Uterus (tissue), 4 donors: ENCODE results near the gene FXN. TPM values are rescaled to one million over a fixed set of nuclear protein-coding genes. Genes with fewer than 3 reads are reported as not detected.
A peak's percentile ranks its signal among the peaks of the same experiment; 100 is the strongest.

Experiments
- DNase-seq, 2 donors: peaks; one replicate each; pipeline ENCODE4 v3.0.0-alpha.2; 2019 to 2020
- H3K27ac ChIP-seq, 2 donors: fragments of 200-600 bp; sonication (generic); 1 replicate in 1 of 2; 2 replicates in 1 of 2; pipeline ENCODE4 v1.5.1; 2016 to 2018
- H3K27me3 ChIP-seq, 2 donors: fragments of 200-600 bp; sonication (generic); one replicate each; pipeline ENCODE4 v1.5.1; 2018 to 2019; ENCODE audit warnings: control low read depth in 1 of 2
- H3K36me3 ChIP-seq, 2 donors: fragments of 200-600 bp; sonication (generic); one replicate each; pipeline ENCODE4 v1.5.1; 2019; ENCODE audit warnings: control low read depth in 1 of 2
- H3K4me1 ChIP-seq, 2 donors: fragments of 200-600 bp; sonication (generic); one replicate each; pipeline ENCODE4 v1.5.1; 2018 to 2019; ENCODE audit warnings: control low read depth in 1 of 2
- H3K4me3 ChIP-seq, 2 donors: fragments of 200-600 bp; sonication (generic); 1 replicate in 1 of 2; 2 replicates in 1 of 2; pipeline ENCODE4 v1.5.1; 2018 to 2019; ENCODE audit warnings: mild to moderate bottlenecking in 1 of 2
- H3K9me3 ChIP-seq, 2 donors: fragments of 200-600 bp; sonication (generic); one replicate each; pipeline ENCODE4 v1.5.1; 2019; ENCODE audit warnings: control low read depth in 1 of 2
- POLR2A ChIP-seq, 2 donors: fragments of 450-650 bp; IDR thresholded peaks; one replicate each; pipeline ENCODE4 v1.6.1; 2016; ENCODE audit warnings: antibody characterized with exemption in 2 of 2, mild to moderate bottlenecking in 1 of 2, moderate library complexity in 1 of 2
- intact Hi-C: fragments of 100-400 bp; cut with DNase I; formaldehyde crosslinking; loops from one replicate; pipeline ENCODE4 v1.15.1; 2023; ENCODE audit warnings: low total_unique reads
- small RNA-seq: library from RNA; depleted of rRNA; stranded (forward); fragments of <200 nt; gene quantifications from one replicate; pipeline ENCODE3, GENCODE V24; 2016
- total RNA-seq, 4 donors: library from RNA; depleted of rRNA in 3 of 4; stranded (reverse); fragments of >200 nt in 3 of 4; gene quantifications; one replicate each; pipeline versions ENCODE4 v1.1.0 to v1.2.4, GENCODE V29; 2014 to 2023
- TF ChIP-seq, protein P1 (sequence below), 4 experiments: fragments of 200-600 bp in 2 of 4; fragments of 450-650 bp in 2 of 4; sonication (generic) in 2 of 4; IDR thresholded peaks; one replicate each; pipeline ENCODE4 v1.5.1; 2016 to 2019; ENCODE audit warnings: antibody characterized with exemption in 4 of 4, mild to moderate bottlenecking in 2 of 4, moderate library complexity in 1 of 4
- donor health status: DM: yes; HTN: yes; CAD: no.

The FXN gene
- total RNA-seq, 4 donors from 2014 or later = 5.9 to 20.3 (median 18.5) TPM

DNA sequence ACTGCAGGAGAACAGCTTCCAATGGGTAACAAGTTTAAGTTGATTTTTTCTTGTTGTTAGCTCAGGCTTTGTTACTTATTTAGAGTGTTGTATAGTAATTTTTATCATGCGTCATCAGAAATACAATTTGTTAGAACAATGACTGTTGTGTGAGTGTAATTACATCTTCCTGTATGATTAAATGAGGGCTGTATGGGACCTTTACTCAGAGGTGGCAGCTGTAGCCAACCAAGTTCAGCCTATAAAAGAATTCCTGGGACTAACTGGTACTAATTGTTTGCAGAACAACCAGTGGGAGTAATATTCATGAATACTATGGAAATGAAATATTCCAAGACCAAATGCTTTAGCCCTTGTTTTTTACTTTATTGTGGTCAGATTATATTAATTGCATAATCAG is 107.7 kb downstream of the FXN start:
- H3K9me3 ChIP-seq = no peaks in the 10 kb centered on the region
- H3K4me3 ChIP-seq = no peak overlapping the region
- TF ChIP-seq, protein P1, sequence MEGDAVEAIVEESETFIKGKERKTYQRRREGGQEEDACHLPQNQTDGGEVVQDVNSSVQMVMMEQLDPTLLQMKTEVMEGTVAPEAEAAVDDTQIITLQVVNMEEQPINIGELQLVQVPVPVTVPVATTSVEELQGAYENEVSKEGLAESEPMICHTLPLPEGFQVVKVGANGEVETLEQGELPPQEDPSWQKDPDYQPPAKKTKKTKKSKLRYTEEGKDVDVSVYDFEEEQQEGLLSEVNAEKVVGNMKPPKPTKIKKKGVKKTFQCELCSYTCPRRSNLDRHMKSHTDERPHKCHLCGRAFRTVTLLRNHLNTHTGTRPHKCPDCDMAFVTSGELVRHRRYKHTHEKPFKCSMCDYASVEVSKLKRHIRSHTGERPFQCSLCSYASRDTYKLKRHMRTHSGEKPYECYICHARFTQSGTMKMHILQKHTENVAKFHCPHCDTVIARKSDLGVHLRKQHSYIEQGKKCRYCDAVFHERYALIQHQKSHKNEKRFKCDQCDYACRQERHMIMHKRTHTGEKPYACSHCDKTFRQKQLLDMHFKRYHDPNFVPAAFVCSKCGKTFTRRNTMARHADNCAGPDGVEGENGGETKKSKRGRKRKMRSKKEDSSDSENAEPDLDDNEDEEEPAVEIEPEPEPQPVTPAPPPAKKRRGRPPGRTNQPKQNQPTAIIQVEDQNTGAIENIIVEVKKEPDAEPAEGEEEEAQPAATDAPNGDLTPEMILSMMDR (IDR thresholded peaks at IDR 0.05) = no peak
- no peak for TF ChIP-seq POLR2A (IDR thresholded peaks at IDR 0.05)
- intact Hi-C loops = no loop called here
- no peaks in the 10 kb centered on the region for H3K27me3 ChIP-seq
- DNase-seq = no peak
- no peaks in the 10 kb centered on the region for H3K36me3 ChIP-seq
- no peak overlapping the region for H3K27ac ChIP-seq
- no peaks in the 10 kb centered on the region for H3K4me1 ChIP-seq

DNA sequence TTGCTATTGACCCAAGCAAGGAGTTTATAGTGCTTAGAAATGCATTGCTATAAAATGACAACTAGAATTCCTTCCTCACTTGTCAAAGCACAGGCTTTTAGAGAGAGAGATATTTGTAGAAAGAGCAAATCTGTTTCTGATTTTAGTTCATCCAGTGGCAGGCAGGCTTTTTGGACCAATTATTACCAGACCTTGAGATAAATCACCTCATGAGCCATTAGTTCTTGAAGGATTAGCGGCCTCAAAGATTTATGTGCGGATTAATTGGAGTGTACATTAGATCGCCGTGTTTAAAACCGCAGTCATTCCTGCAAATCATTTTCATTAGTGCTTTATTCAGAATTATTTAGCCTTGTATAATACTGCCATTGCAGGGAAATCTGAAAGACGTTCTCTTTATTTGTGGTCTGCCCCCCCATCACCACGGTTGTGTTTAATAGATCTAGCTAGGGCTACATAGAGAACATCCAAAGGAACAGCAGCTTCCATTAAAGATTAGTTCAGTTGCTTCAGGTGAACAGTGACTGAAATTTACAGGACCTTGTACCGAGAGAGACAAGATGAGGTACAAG is 109.7 kb downstream of the FXN start:
- TF ChIP-seq POLR2A (IDR thresholded peaks at IDR 0.05) = no peak
- TF ChIP-seq, protein P1 (IDR thresholded peaks at IDR 0.05) = no peak
- intact Hi-C loops = no loop called here
- Histone ChIP-seq H3K4me3 (no peak overlapping the region), H3K4me1 (no peaks in the 10 kb centered on the region), H3K27ac (no peak overlapping the region), H3K36me3 (no peaks in the 10 kb centered on the region), H3K27me3 (no peaks in the 10 kb centered on the region), H3K9me3 (no peaks in the 10 kb centered on the region)
- no peak for DNase-seq

DNA sequence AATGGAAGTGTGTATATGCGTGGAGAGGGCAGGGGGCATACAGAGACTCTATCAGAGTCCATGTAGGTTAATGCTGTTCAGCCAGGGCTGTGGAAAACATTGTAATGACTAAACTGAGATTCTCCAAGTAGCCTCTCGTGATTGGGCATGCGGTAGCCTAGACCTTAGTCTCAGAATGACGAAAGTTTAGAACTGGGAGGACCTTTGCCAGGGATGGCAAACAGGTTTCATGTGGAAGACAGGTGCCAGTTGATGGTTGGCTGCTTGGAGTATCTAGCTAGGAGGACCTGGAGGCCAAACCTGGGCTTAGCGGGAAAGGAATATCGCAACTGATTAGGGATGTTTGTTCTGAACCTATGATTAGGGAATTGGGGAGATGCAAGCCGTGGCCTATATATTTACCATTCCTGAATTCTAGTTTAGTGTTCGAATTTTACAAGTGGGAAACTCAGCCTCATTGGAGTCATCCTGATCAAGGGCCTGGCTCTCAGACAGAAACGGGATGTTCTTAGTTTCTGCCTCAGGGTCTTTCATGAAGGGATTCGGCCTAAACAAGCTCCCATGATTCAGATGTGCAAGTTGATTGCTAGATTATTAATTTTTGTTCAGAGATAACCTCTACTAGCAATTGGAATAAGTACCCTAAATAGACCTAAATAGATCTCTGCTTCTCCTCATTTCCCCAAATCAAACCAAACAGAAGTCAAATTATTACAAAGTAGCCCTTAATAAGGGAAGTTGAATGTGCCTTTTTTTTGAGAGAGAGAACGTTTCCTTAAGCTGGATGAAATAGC is 111.7 kb downstream of the FXN start:
- no peaks in the 10 kb centered on the region for H3K4me1 ChIP-seq
- no peaks in the 10 kb centered on the region for H3K27me3 ChIP-seq
- no peak for DNase-seq
- no peak for TF ChIP-seq POLR2A (IDR thresholded peaks at IDR 0.05)
- TF ChIP-seq, protein P1 (IDR thresholded peaks at IDR 0.05) = no peak
- H3K4me3 ChIP-seq = no peak overlapping the region
- no peaks in the 10 kb centered on the region for H3K36me3 ChIP-seq
- H3K9me3 ChIP-seq = no peaks in the 10 kb centered on the region
- intact Hi-C loops = no loop called here
- no peak overlapping the region for H3K27ac ChIP-seq

DNA sequence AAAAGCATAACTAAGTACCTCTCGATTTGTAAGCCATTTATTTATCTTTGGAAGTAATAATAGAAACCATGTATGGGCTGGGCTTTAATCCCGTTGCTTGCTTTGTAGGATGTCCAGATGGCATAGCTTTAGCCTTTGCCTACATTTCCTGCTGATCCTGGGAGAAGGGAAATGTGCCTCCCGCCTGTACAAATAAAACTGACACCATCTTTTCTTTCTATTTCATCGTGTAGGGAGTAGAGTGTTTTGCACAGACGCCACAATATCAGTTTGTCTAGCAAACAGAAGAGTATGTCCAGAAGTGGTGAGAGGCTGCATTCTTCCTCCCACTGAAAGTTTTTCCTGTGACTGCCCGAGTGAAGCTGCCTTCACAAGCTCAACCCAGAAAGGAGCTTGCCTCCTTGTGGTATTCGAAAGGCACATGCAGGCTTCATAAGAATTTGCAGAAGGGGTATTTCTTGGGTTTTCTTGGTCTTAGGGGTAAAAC is 113.8 kb downstream of the FXN start:
- no peaks in the 10 kb centered on the region for H3K36me3 ChIP-seq
- intact Hi-C loops = no loop called here
- H3K27me3 ChIP-seq = no peaks in the 10 kb centered on the region
- H3K27ac ChIP-seq = peak overlapping the region in 1 of 2 donors; percentile 52
- no peak for DNase-seq
- TF ChIP-seq POLR2A (IDR thresholded peaks at IDR 0.05) = no peak
- TF ChIP-seq, protein P1 (IDR thresholded peaks at IDR 0.05) = peak; percentile 7 to 29 (median 18)
- no peaks in the 10 kb centered on the region for H3K4me1 ChIP-seq
- H3K9me3 ChIP-seq = no peaks in the 10 kb centered on the region
- no peak overlapping the region for H3K4me3 ChIP-seq

Small RNA genes within 50 kb of the gene (small RNA-seq; reads per million reads assigned to genes)
- gene AL162730.1 = not detected

Other genes with a start within 250 kb of the FXN start
- gene PRKACG, start 21.6 kb upstream of the FXN start, total RNA-seq = not detected
- gene TJP2, start 138.5 kb downstream of the FXN start, total RNA-seq = 100 to 1,000 TPM in 1 of 4 donors, 10 to 100 TPM in 3; 38.6 to 110 (median 44.7) TPM